HL-60/S4 treated with retinoic acid at 250 ng/mL for 4 days and 3 days (cell line): ENCODE measurements around the gene ACOT9.
"Not testable (repeated sequence)": the region's sequence is repeated elsewhere in the genome, so short reads cannot be mapped to it uniquely, and the experiment has no call there.

Experiments
- in situ Hi-C: fragments of 300-500 bp; cut with MboI; formaldehyde crosslinking; loops from 2 replicates; pipeline ENCODE4 v1.7.0; 2022; ENCODE audit warnings: low sequenced_read_pairs

ACOT9 gene

GRCh38 chrX:23705235-23705634, 37.8 kb downstream of the ACOT9 start:
- in situ Hi-C loops = no loop called here

GRCh38 chrX:23704673-23705206, 38.3 kb downstream of the ACOT9 start:
- in situ Hi-C loops = no loop called here

- in situ Hi-C loops = no loop called here
These were observed 43.4 kb downstream of the ACOT9 start for GRCh38 chrX:23699636-23700194.

GRCh38 chrX:23694606-23695005, 48.5 kb downstream of the ACOT9 start:
- in situ Hi-C loops = no loop called here

GRCh38 chrX:23692166-23692565, 50.9 kb downstream of the ACOT9 start:
- in situ Hi-C loops = no loop called here

- in situ Hi-C loops = not testable (repeated sequence)
These were observed 66.6 kb downstream of the ACOT9 start for GRCh38 chrX:23676486-23676885.

GRCh38 chrX:23673108-23673507, 70.0 kb downstream of the ACOT9 start:
- in situ Hi-C loops = no loop called here

GRCh38 chrX:23670528-23670927, 72.5 kb downstream of the ACOT9 start:
- in situ Hi-C loops = no loop called here

- in situ Hi-C loops = no loop called here
These were observed 74.7 kb downstream of the ACOT9 start for GRCh38 chrX:23668335-23668734.

GRCh38 chrX:23667239-23668177, 75.6 kb downstream of the ACOT9 start, which contains the start of gene PRDX4:
Gene PRDX4 (plus strand): TSS chrX:23667493. CDS start chrX:23667571, 78 bp downstream.
- in situ Hi-C loops = no loop called here

- in situ Hi-C loops = no loop called here
These were observed 76.8 kb downstream of the ACOT9 start for GRCh38 chrX:23666282-23666681.

- in situ Hi-C loops = no loop called here
These were observed 78.6 kb downstream of the ACOT9 start for GRCh38 chrX:23664496-23664895.

GRCh38 chrX:23662853-23663252, 80.2 kb downstream of the ACOT9 start:
- in situ Hi-C loops = no loop called here

- in situ Hi-C loops = no loop called here
These were observed 80.9 kb downstream of the ACOT9 start for GRCh38 chrX:23662187-23662586.

GRCh38 chrX:23661671-23662070, 81.4 kb downstream of the ACOT9 start:
- in situ Hi-C loops = no loop called here

GRCh38 chrX:23660766-23661132, 82.3 kb downstream of the ACOT9 start:
- in situ Hi-C loops = no loop called here

- in situ Hi-C loops = not testable (repeated sequence)
These were observed 82.9 kb downstream of the ACOT9 start for GRCh38 chrX:23660083-23660765.

GRCh38 chrX:23659339-23659738, 83.7 kb downstream of the ACOT9 start:
- in situ Hi-C loops = no loop called here

GRCh38 chrX:23656684-23657083, 86.4 kb downstream of the ACOT9 start:
- in situ Hi-C loops = no loop called here

GRCh38 chrX:23656091-23656490, 87.0 kb downstream of the ACOT9 start:
- in situ Hi-C loops = no loop called here
